Activated CD8-positive, alpha-beta memory T cell treated with anti-CD3 and anti-CD28 coated beads, Interleukin-2, amount 50 U/mL, for 24 hours (primary cell): ENCODE data around the gene TMEM132D.

Experiments
- DNase-seq: peaks from one replicate; pipeline ENCODE4 v3.0.0-alpha.2; 2020; ENCODE audit errors: extremely low read depth

TMEM132D gene

GRCh38 chr12:129825316-129825715 lies 78.5 kb downstream of the TMEM132D start:
- no peak for DNase-seq

GRCh38 chr12:129821964-129822363 lies 81.9 kb downstream of the TMEM132D start:
- DNase-seq: no peak

GRCh38 chr12:129819391-129819790 lies 84.4 kb downstream of the TMEM132D start:
- no peak for DNase-seq

GRCh38 chr12:129815846-129816245 lies 88.0 kb downstream of the TMEM132D start:
- no peak for DNase-seq

- no peak for DNase-seq
Measured at GRCh38 chr12:129811963-129812362, 91.9 kb downstream of the TMEM132D start.

GRCh38 chr12:129807136-129807535 lies 96.7 kb downstream of the TMEM132D start:
- no peak for DNase-seq

GRCh38 chr12:129791396-129791795 lies 112.4 kb downstream of the TMEM132D start:
- DNase-seq: no peak

GRCh38 chr12:129790930-129791329 lies 112.9 kb downstream of the TMEM132D start:
- DNase-seq: no peak

GRCh38 chr12:129790331-129790730 lies 113.5 kb downstream of the TMEM132D start:
- DNase-seq: no peak

- DNase-seq: no peak
Measured at GRCh38 chr12:129789921-129790320, 113.9 kb downstream of the TMEM132D start.

GRCh38 chr12:129788506-129789084 lies 115.2 kb downstream of the TMEM132D start:
- no peak for DNase-seq

GRCh38 chr12:129779989-129780388 lies 123.8 kb downstream of the TMEM132D start:
- no peak for DNase-seq

GRCh38 chr12:129779033-129779432 lies 124.8 kb downstream of the TMEM132D start:
- DNase-seq: no peak

- DNase-seq: no peak
Measured at GRCh38 chr12:129776977-129777667, 126.7 kb downstream of the TMEM132D start.

- DNase-seq: no peak
Measured at GRCh38 chr12:129772501-129773493, 131.0 kb downstream of the TMEM132D start.

- no peak for DNase-seq
Measured at GRCh38 chr12:129771238-129771637, 132.6 kb downstream of the TMEM132D start.

GRCh38 chr12:129765719-129766118 lies 138.1 kb downstream of the TMEM132D start:
- no peak for DNase-seq

GRCh38 chr12:129762436-129762835 lies 141.4 kb downstream of the TMEM132D start:
- DNase-seq: no peak

- DNase-seq: no peak
Measured at GRCh38 chr12:129753586-129753985, 150.2 kb downstream of the TMEM132D start.

- DNase-seq: no peak
Measured at GRCh38 chr12:129750421-129750820, 153.4 kb downstream of the TMEM132D start.

GRCh38 chr12:129746318-129746717 lies 157.5 kb downstream of the TMEM132D start:
- DNase-seq: no peak

GRCh38 chr12:129729170-129729569 lies 174.7 kb downstream of the TMEM132D start:
- no peak for DNase-seq
